NT2/D1 (cell line): ENCODE measurements around the gene SRMS.

Experiments
- YY1 ChIP-seq: IDR thresholded peaks from 2 replicates; pipeline ENCODE4 v1.6.1; 2011; ENCODE audit not compliant: insufficient read length, insufficient read depth
- ZNF274 ChIP-seq: IDR thresholded peaks from 2 replicates; pipeline ENCODE4 v1.6.1; 2011; ENCODE audit warnings: mild to moderate bottlenecking, low read depth, low read length

GRCh38 chr20:63536241-63536977 lies 11.1 kb downstream of the SRMS start:
- no peak for TF ChIP-seq ZNF274
- no peak for TF ChIP-seq YY1
